Transverse colon (tissue), 4 donors: ENCODE measurements around the gene TOB1. TPM values are rescaled to one million over a fixed set of nuclear protein-coding genes. Genes with fewer than 3 reads are reported as not detected.

Experiments used
- DNase-seq: peaks from one replicate; pipeline ENCODE4 v3.0.0-alpha.2; 2019
- H3K27ac ChIP-seq, 4 donors: fragments of 200-600 bp; sonication (generic); 2 replicates each; pipeline ENCODE4 v1.5.1; 2016 to 2018; ENCODE audit warnings: inconsistent platforms in 4 of 4
- H3K27me3 ChIP-seq: fragments of 200-600 bp; sonication (generic); 2 replicates; pipeline ENCODE4 v1.5.1; 2017; ENCODE audit warnings: inconsistent platforms
- H3K36me3 ChIP-seq, 4 donors: fragments of 200-600 bp; sonication (generic); 2 replicates each; pipeline ENCODE4 v1.5.1; 2017 to 2019; ENCODE audit warnings: inconsistent platforms in 4 of 4
- H3K4me1 ChIP-seq, 4 donors: fragments of 200-600 bp; sonication (generic); 2 replicates each; pipeline ENCODE4 v1.5.1; 2017 to 2020; ENCODE audit warnings: inconsistent platforms in 4 of 4
- H3K4me3 ChIP-seq, 4 donors: fragments of 200-600 bp; sonication (generic); 1 replicate in 1 of 4; 2 replicates in 3 of 4; pipeline versions ENCODE4 v1.5.1 to v1.6.1; 2017 to 2019; ENCODE audit warnings: inconsistent platforms in 4 of 4
- H3K9me3 ChIP-seq, 2 donors: fragments of 200-600 bp; sonication (generic); 2 replicates each; pipeline ENCODE4 v1.5.1; 2017 to 2019; ENCODE audit warnings: inconsistent platforms in 2 of 2
- EP300 ChIP-seq: sonication (generic); formaldehyde crosslinking; IDR thresholded peaks from one replicate; pipeline ENCODE4 v1.6.1; 2017; ENCODE audit warnings: antibody characterized with exemption, low read depth
- POLR2A ChIP-seq: fragments of 450-650 bp; IDR thresholded peaks from one replicate; pipeline ENCODE4 v1.6.1; 2016; ENCODE audit warnings: antibody characterized with exemption, mild to moderate bottlenecking, moderate library complexity
- POLR2AphosphoS5 ChIP-seq, 3 donors: sonication (generic); formaldehyde crosslinking; IDR thresholded peaks; one replicate each; pipeline ENCODE4 v1.6.1; 2016; ENCODE audit warnings: antibody characterized with exemption in 3 of 3
- WGBS, 2 donors: methylation state at CpG; one replicate each; pipeline ENCODE4 v1.1.5; 2018; ENCODE audit warnings: low coverage in 1 of 2; 5-methylcytosine and 5-hydroxymethylcytosine counted together
- in situ Hi-C, 4 donors: fragments of 200-750 bp; cut with MboI; loops; one replicate each; pipeline versions ENCODE4 v1.15.0 to v1.15.1; 2017; ENCODE audit warnings: low sequenced_read_pairs in 3 of 4, low pct_ligation_motif_present in 1 of 4, low pct_unique_long_range_greater_than_20kb in 1 of 4
- intact Hi-C: fragments of 100-400 bp; cut with DNase I; formaldehyde crosslinking; loops from one replicate; pipeline ENCODE4 v1.15.1; 2023; ENCODE audit warnings: low total_unique reads
- total RNA-seq, 4 donors: library from RNA; depleted of rRNA; stranded (reverse); fragments of >200 nt; gene quantifications; one replicate each; pipeline ENCODE4 v1.1.0, GENCODE V29; 2016
- TF ChIP-seq, protein P1 (sequence below), 5 experiments: fragments of 200-600 bp in 3 of 5; fragments of 450-650 bp in 2 of 5; sonication (generic) in 3 of 5; IDR thresholded peaks; 1 replicate in 2 of 5; 2 replicates in 3 of 5; pipeline ENCODE4 v1.5.1; 2016 to 2017; ENCODE audit warnings: antibody characterized with exemption in 5 of 5, inconsistent platforms in 3 of 5, mild to moderate bottlenecking in 2 of 5, moderate library complexity in 1 of 5

Gene TOB1
- total RNA-seq, 4 donors from 2014 or later: 69.1 to 88.3 (median 75.5) TPM

DNA sequence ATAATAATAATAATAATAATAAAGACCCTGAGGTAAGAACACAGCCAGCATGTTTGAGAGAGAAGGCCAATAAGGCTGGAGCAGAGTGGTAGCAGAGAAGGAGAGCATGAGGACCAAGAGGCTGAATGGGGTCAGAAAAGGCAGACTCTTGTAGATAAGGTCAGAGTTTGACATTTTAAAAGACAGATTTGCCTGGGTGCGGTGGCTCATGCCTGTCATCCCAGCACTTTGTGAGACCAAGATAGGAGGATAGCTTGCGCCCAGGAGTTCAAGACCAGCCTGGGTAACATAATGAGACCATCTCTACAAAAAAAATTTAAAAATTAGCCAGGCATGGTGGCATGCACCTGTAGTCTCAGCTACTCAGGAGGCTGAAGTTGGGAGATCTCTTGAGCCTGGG lies 41.7 kb downstream of the TOB1 start:
- TF ChIP-seq POLR2AphosphoS5 (IDR thresholded peaks at IDR 0.05) (no peak), EP300 (no peak), POLR2A (no peak)
- TF ChIP-seq, protein P1, sequence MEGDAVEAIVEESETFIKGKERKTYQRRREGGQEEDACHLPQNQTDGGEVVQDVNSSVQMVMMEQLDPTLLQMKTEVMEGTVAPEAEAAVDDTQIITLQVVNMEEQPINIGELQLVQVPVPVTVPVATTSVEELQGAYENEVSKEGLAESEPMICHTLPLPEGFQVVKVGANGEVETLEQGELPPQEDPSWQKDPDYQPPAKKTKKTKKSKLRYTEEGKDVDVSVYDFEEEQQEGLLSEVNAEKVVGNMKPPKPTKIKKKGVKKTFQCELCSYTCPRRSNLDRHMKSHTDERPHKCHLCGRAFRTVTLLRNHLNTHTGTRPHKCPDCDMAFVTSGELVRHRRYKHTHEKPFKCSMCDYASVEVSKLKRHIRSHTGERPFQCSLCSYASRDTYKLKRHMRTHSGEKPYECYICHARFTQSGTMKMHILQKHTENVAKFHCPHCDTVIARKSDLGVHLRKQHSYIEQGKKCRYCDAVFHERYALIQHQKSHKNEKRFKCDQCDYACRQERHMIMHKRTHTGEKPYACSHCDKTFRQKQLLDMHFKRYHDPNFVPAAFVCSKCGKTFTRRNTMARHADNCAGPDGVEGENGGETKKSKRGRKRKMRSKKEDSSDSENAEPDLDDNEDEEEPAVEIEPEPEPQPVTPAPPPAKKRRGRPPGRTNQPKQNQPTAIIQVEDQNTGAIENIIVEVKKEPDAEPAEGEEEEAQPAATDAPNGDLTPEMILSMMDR (IDR thresholded peaks at IDR 0.05): no peak
- no peaks in the 10 kb centered on the region for H3K27me3 ChIP-seq
- WGBS, 2 donors: 91 to 92% methylated on average over 2 of the region's 2 CpGs
- H3K4me3 ChIP-seq: no peak overlapping the region
- in situ Hi-C loops: no loop called here
- no peaks in the 10 kb centered on the region for H3K36me3 ChIP-seq
- H3K9me3 ChIP-seq: no peaks in the 10 kb centered on the region
- DNase-seq: no peak
- intact Hi-C loops: no loop called here
- no peaks in the 10 kb centered on the region for H3K4me1 ChIP-seq
- H3K27ac ChIP-seq: no peak overlapping the region

DNA sequence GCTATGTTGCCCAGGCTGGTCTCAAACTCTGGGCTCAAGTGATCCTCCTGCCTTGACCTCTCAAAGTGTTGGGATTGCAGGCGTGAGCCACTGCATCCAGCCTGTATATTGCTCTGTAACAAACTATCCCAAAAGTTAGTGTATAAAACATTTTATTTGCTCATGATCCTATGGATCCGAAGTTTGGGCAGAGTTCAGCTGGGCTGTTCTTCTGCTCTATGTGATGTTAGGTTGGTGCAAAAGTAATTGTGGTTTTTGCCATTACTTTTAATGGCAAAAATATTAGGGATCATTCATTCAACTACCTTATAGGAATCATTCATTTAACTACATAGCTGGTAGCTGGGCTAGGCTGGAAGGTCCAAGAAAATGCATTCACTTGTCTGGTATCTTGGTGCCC lies 43.6 kb downstream of the TOB1 start:
- DNase-seq: no peak
- H3K36me3 ChIP-seq: no peaks in the 10 kb centered on the region
- WGBS, 2 donors: 93% methylated on average over 2 of the region's 2 CpGs
- in situ Hi-C loops: no loop called here
- no peak overlapping the region for H3K27ac ChIP-seq
- H3K9me3 ChIP-seq: no peaks in the 10 kb centered on the region
- H3K4me1 ChIP-seq: no peaks in the 10 kb centered on the region
- intact Hi-C loops: no loop called here
- no peak overlapping the region for H3K4me3 ChIP-seq
- TF ChIP-seq, protein P1 (IDR thresholded peaks at IDR 0.05): no peak
- TF ChIP-seq POLR2A: no peak
- TF ChIP-seq EP300: no peak
- no peak for TF ChIP-seq POLR2AphosphoS5 (IDR thresholded peaks at IDR 0.05)
- no peaks in the 10 kb centered on the region for H3K27me3 ChIP-seq

DNA sequence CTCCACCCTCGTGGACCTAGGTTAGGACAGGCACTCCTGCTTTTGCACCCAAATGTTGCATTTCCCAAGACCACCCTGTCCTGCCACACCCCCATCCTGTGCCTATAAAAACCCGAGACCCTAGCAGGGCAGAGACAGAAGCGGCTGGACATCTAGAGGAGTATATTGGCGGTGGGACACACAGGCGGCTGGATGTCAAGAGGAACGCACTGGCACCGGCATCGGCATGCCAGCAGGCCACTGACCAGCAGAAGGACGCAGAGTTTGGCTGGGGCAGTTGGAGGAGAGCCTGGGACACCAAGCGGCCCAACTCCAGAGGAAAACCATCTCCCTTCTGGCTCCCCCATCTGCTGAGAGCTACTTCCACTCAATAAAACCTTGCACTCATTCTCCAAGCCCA lies 45.5 kb downstream of the TOB1 start:
- WGBS, 2 donors: 77% methylated on average over 10 of the region's 10 CpGs; no CpG with 5 or more reads in 1 of the 2 donors
- peaks cover 0 to 5% (median 0%) of the 10 kb centered on the region in 4 donors for H3K4me1 ChIP-seq
- in situ Hi-C loops: no loop called here
- H3K27ac ChIP-seq: no peak overlapping the region
- no peaks in the 10 kb centered on the region for H3K36me3 ChIP-seq
- H3K27me3 ChIP-seq: no peaks in the 10 kb centered on the region
- no peak for TF ChIP-seq POLR2A
- TF ChIP-seq, protein P1 (IDR thresholded peaks at IDR 0.05): no peak
- no peak for TF ChIP-seq EP300
- no peak for TF ChIP-seq POLR2AphosphoS5 (IDR thresholded peaks at IDR 0.05)
- H3K4me3 ChIP-seq: no peak overlapping the region
- intact Hi-C loops: no loop called here
- H3K9me3 ChIP-seq: no peaks in the 10 kb centered on the region
- no peak for DNase-seq

DNA sequence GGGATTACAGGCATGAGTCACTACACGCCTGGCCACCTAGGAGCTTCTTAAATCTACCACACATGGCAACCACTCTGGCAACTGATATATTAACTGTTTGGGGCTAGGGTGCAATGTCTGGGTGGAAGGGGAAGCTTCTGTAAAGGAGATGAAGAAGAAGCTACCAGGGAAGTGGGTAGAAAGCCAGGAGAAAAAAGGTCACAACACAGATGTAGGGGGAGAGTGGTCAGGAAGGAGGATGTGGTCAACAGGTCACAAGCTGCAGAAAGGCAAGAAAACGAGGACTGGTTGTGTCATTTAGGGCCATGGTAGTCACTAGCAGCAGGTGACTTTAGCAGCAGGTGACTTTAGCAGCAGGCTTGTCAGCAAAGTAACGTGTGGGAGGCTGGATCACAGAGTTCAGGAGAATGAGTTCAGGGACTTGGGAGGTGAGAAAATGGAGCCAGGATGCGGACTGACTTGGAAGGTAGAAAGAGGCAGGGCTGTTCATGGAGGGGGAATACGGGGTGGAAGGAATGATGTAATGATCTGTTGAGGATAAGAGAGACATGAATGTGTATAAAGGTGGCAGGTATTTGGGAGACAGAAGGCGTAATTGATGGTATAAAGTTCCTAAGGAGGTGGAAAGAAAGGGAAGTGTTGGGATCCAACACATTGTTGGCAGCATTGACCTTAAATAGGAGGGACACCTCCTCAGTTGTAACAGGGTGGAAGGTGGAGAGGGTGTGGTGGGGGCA lies 47.1 kb downstream of the TOB1 start:
- intact Hi-C loops: no loop called here
- H3K36me3 ChIP-seq: no peaks in the 10 kb centered on the region

More for the DNA sequence above, 47.1 kb downstream of the TOB1 start:
- no peak overlapping the region for H3K27ac ChIP-seq
- H3K4me3 ChIP-seq: no peak overlapping the region
- DNase-seq: no peak
- in situ Hi-C loops: no loop called here
- TF ChIP-seq, protein P1 (IDR thresholded peaks at IDR 0.05): no peak
- TF ChIP-seq POLR2A (no peak), POLR2AphosphoS5 (IDR thresholded peaks at IDR 0.05) (no peak), EP300 (no peak)
- H3K9me3 ChIP-seq: no peaks in the 10 kb centered on the region
- peaks cover 0 to 5% (median 0%) of the 10 kb centered on the region in 4 donors for H3K4me1 ChIP-seq
- no peaks in the 10 kb centered on the region for H3K27me3 ChIP-seq
- 33 to 61% methylated on average over 3 to 6 of the region's 6 CpGs for WGBS, 2 donors
